Glomerular visceral epithelial cell (primary cell): ENCODE measurements around the gene COL7A1.
"Not testable (repeated sequence)": the region's sequence is repeated elsewhere in the genome, so short reads cannot be mapped to it uniquely, and the experiment has no call there.

Experiments
- DNase-seq: peaks from one replicate; pipeline ENCODE4 v3.0.0-alpha.2; 2016; ENCODE audit errors: extremely low spot score

The COL7A1 gene

GRCh38 chr3:48543271-48543866 lies 51.8 kb downstream of the COL7A1 start:
- DNase-seq = no peak

GRCh38 chr3:48538451-48538850 lies 56.7 kb downstream of the COL7A1 start:
- no peak for DNase-seq

- DNase-seq = no peak
These were observed 58.3 kb downstream of the COL7A1 start for GRCh38 chr3:48536785-48537184.

GRCh38 chr3:48536116-48536515 lies 59.0 kb downstream of the COL7A1 start:
- DNase-seq = no peak

- no peak for DNase-seq
These were observed 59.6 kb downstream of the COL7A1 start for GRCh38 chr3:48535578-48535977.

DNA sequence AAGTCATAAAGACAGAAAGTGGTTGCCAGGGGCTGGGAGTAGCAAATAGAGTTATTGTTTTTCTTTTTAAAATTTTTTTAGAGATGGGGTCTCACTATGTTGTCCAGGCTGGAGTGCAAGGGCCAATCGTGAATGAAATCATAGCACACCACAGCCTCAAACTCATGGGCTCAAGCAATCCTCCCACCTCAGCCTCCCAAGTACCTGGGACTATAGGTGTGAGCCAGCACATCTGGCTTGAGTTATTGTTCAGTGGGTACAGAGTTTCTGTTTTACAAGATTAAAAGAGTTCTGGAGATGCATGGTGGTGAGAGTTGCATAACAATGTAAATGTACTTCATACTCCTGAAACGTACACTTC lies 62.2 kb downstream of the COL7A1 start:
- no peak for DNase-seq

GRCh38 chr3:48532271-48532976 lies 62.7 kb downstream of the COL7A1 start:
- no peak for DNase-seq

DNA sequence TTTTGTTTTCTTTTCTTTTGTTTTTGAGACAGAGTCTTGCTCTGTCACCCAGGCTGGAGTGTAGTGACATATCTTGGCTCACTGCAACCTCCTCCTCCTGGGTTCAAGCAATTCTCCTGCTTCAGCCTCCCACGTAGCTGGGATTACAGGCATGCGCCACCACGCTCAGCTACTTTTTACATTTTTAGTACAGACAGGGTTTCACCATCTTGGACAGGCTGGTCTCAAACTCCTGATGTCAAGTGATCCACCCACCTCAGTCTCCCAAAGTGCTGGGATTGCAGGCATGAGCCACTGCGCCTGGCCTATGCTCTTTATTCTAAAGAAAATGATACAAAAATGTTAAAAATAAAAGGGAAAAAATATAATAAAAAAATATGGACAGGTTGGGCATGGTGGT lies 64.4 kb downstream of the COL7A1 start:
- not testable (repeated sequence) for DNase-seq

- no peak for DNase-seq
These were observed 66.4 kb downstream of the COL7A1 start for GRCh38 chr3:48528754-48529153.

DNA sequence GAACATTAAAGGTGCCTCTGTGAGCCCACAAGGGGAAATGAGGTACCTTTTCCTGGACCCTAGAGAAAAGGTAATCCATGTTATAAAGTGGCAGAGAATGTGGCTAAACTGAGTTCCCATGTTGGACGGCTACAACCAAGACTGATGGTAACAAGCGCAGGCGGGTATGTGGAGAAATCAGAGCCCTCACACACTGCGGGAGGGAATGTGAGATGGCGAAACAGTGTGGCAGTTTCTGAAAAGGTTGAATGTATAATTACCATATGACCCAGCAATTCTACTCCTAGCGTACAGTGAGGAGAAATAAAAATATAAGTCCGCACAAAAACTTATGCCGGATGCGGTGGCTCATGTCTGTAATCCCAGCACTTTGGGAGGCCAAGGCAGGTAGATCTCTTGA lies 67.1 kb downstream of the COL7A1 start:
- DNase-seq = no peak

DNA sequence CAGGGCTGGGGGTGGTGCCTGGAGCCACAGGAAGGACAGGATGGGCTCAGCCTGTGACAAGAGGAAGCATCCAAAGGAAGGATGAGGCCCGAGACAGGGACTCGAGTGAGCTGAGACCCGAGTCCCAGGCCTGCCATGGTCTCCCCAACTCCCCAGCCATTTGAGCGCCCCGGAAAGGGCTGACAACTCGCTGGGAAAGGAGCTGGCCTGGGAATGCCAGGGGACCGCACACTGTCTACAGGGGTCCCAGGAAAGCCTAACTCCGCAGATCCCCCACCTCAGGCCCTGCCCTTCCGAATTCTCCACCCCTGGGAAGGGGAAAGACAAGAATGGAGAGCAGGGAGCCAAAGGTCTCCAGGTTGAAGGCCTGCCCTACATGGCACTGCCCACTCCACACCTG lies 70.2 kb downstream of the COL7A1 start:
- DNase-seq = no peak

GRCh38 chr3:48521635-48522034 lies 73.5 kb downstream of the COL7A1 start:
- DNase-seq = no peak

GRCh38 chr3:48519277-48519643 lies 75.9 kb downstream of the COL7A1 start:
- DNase-seq = no peak

- DNase-seq = no peak
These were observed 76.4 kb downstream of the COL7A1 start for GRCh38 chr3:48518638-48519276.

DNA sequence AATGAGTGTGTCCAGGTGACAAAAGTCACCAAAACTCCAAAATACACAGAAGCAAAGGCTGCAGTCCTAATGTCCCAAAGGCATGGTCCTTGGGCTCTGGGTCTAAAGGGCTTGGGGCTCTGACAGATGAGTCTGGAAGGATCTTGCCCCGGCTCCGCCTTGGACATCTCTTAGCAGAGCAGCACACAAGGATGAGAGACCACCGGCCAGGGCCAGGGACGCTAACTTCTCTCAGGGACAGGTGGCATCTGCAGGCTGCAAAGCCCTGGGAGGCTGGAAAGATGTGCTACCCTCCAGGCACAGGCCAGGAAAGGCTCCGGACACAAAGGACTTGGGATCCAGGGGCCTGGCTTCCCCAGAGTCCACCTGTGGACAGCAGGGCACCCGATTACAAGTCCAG lies 77.1 kb downstream of the COL7A1 start:
- no peak for DNase-seq

DNA sequence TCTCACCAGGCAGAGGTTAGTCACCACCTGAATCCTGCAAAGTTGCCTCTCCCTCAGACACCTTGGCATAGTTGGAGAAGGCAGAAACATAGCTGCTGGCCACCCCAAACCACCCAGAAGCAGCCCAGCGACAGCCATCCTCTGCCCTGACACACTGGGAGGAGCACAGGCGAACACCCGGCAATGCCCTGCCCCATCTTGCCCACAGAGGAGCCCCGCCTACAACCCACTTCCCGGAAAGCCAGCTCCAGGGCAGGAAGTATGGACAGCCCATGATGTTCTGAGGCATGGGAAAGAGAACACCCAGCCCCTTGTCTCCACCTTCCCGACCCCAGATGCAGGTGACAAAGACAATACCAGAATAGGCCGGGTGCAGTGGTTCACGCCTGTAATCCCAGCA lies 78.6 kb downstream of the COL7A1 start:
- DNase-seq = no peak

- DNase-seq = no peak
These were observed 80.5 kb downstream of the COL7A1 start for GRCh38 chr3:48514431-48515227.
